ENCODE measurements around the gene NEK11. TPM values are rescaled to one million over a fixed set of nuclear protein-coding genes. Genes with fewer than 3 reads are reported as not detected.

Gene NEK11
- total RNA-seq, 1 experiment from 2014 or later = 13.2 TPM

- intact Hi-C loops (cut with micrococcal nuclease; ENCODE audit: unreplicated experiment) = no loop called here
- CTCF ChIA-PET = no interaction called here
Observed at GRCh38 chr3:131341761-131342160, 315.1 kb downstream of the NEK11 start.

GRCh38 chr3:131348911-131349310 lies 322.2 kb downstream of the NEK11 start:
- ChIA-PET CTCF (no interaction called here), POLR2A (ENCODE audit: unreplicated experiment) (interaction anchor here (0.6 kb wide), 1 partner anchor 799 kb away, joined by 3 read pairs; no protein-coding TSS in a partner anchor)
- Histone ChIP-seq H3K4me2 (peak overlapping the region; percentile 68), H3K4me3 (no peak overlapping the region), H3K36me3 (ENCODE audit: low read depth) (no peaks in the 10 kb centered on the region), H3K4me1 (replicated peaks; ENCODE audit: insufficient read depth) (peaks cover 54% of the 10 kb centered on the region), H3F3A (ENCODE audit: insufficient read depth, low read depth) (peaks cover 27% of the 10 kb centered on the region), H3K27ac (no peak overlapping the region), H3K79me2 (ENCODE audit: low read depth) (no peaks in the 10 kb centered on the region), H4K20me1 (ENCODE audit: insufficient read depth) (no peaks in the 10 kb centered on the region), H3K9me3 (ENCODE audit: insufficient read depth, low read depth) (no peaks in the 10 kb centered on the region), H3K9me2 (ENCODE audit: insufficient read depth) (no peaks in the 10 kb centered on the region; the same call in 1 of the 2 replicates), H3K27me3 (ENCODE audit: insufficient read depth, low read depth) (no peaks in the 10 kb centered on the region), H2AFZ (no peak overlapping the region)
- intact Hi-C loops (cut with micrococcal nuclease; ENCODE audit: unreplicated experiment) = no loop called here
- TF ChIP-seq CTCF (conservative IDR thresholded peaks at IDR 0.05) (no peak), EZH2 (IDR thresholded peaks at IDR 0.05; ENCODE audit: low read depth) (no peak)
- DNase-seq = no peak
- no TSS peak for BruUV-seq (replicated peaks)

More at GRCh38 chr3:131341761-131342160, 315.1 kb downstream of the NEK11 start:
- Histone ChIP-seq H3K36me3 (ENCODE audit: low read depth) (no peaks in the 10 kb centered on the region), H2AFZ (no peak overlapping the region), H3K9me2 (ENCODE audit: insufficient read depth) (no peaks in the 10 kb centered on the region; the same call in 1 of the 2 replicates), H3K4me1 (replicated peaks; ENCODE audit: insufficient read depth) (no peaks in the 10 kb centered on the region), H3K9me3 (ENCODE audit: insufficient read depth, low read depth) (no peaks in the 10 kb centered on the region; the same call in 1 of the 2 replicates), H3K79me2 (ENCODE audit: low read depth) (no peaks in the 10 kb centered on the region), H3F3A (ENCODE audit: insufficient read depth, low read depth) (no peaks in the 10 kb centered on the region), H3K4me2 (no peak overlapping the region), H3K27me3 (ENCODE audit: insufficient read depth, low read depth) (no peaks in the 10 kb centered on the region), H4K20me1 (ENCODE audit: insufficient read depth) (no peaks in the 10 kb centered on the region), H3K4me3 (no peak overlapping the region), H3K27ac (no peak overlapping the region)
- TF ChIP-seq CTCF (conservative IDR thresholded peaks at IDR 0.05) (no peak), EZH2 (IDR thresholded peaks at IDR 0.05; ENCODE audit: low read depth) (no peak)
- POLR2A ChIA-PET (ENCODE audit: unreplicated experiment) = no interaction called here
- no TSS peak for BruUV-seq (replicated peaks)
- no peak for DNase-seq

- no peak for DNase-seq
- H3K36me3 ChIP-seq (ENCODE audit: low read depth) = no peaks in the 10 kb centered on the region
- no peaks in the 10 kb centered on the region for H3K79me2 ChIP-seq (ENCODE audit: low read depth)
- peak overlapping the region; percentile 68 for H3K4me2 ChIP-seq
- intact Hi-C loops (cut with micrococcal nuclease; ENCODE audit: unreplicated experiment) = no loop called here
- ChIA-PET CTCF (no interaction called here), POLR2A (ENCODE audit: unreplicated experiment) (interaction anchor here (0.7 to 1.0 kb wide), 2 partner anchors 14 to 787 kb away, joined by 4 to 11 read pairs; no protein-coding TSS in a partner anchor)
- H3K9me2 ChIP-seq (ENCODE audit: insufficient read depth) = no peaks in the 10 kb centered on the region; the same call in 1 of the 2 replicates
- H3K4me1 ChIP-seq (replicated peaks; ENCODE audit: insufficient read depth) = peaks cover 59% of the 10 kb centered on the region
- peaks cover 28% of the 10 kb centered on the region for H3F3A ChIP-seq (ENCODE audit: insufficient read depth, low read depth)
- H3K4me3 ChIP-seq = no peak overlapping the region
- no peaks in the 10 kb centered on the region for H3K9me3 ChIP-seq (ENCODE audit: insufficient read depth, low read depth)
- TF ChIP-seq EZH2 (IDR thresholded peaks at IDR 0.05; ENCODE audit: low read depth) (no peak), CTCF (conservative IDR thresholded peaks at IDR 0.05) (no peak)
- H4K20me1 ChIP-seq (ENCODE audit: insufficient read depth) = no peaks in the 10 kb centered on the region
- no TSS peak for BruUV-seq (replicated peaks)
- H3K27ac ChIP-seq = peak overlapping the region; percentile 91
- H2AFZ ChIP-seq = peak overlapping the region; percentile 35; the same call in 1 of the 2 replicates
- H3K27me3 ChIP-seq (ENCODE audit: insufficient read depth, low read depth) = no peaks in the 10 kb centered on the region
Observed at GRCh38 chr3:131349454-131349853, 322.8 kb downstream of the NEK11 start.

Measured in PC-9 (cell line).